ENCODE data around the gene MYO5A.

The MYO5A gene

GRCh38 chr15:52309154-52309548 lies 219.5 kb downstream of the MYO5A start:
- DNase-seq (ENCODE audit: low read depth in 1 of 2, low spot score in 1 of 2): no peak
- Histone ChIP-seq H3K27ac (replicated peaks) (no peak overlapping the region), H3K27me3 (ENCODE audit: insufficient read depth, poor library complexity, severe bottlenecking) (no peaks in the 10 kb centered on the region), H3K4me3 (replicated peaks; ENCODE audit: insufficient read depth, low read length) (no peak overlapping the region)
- TF ChIP-seq, protein P1, sequence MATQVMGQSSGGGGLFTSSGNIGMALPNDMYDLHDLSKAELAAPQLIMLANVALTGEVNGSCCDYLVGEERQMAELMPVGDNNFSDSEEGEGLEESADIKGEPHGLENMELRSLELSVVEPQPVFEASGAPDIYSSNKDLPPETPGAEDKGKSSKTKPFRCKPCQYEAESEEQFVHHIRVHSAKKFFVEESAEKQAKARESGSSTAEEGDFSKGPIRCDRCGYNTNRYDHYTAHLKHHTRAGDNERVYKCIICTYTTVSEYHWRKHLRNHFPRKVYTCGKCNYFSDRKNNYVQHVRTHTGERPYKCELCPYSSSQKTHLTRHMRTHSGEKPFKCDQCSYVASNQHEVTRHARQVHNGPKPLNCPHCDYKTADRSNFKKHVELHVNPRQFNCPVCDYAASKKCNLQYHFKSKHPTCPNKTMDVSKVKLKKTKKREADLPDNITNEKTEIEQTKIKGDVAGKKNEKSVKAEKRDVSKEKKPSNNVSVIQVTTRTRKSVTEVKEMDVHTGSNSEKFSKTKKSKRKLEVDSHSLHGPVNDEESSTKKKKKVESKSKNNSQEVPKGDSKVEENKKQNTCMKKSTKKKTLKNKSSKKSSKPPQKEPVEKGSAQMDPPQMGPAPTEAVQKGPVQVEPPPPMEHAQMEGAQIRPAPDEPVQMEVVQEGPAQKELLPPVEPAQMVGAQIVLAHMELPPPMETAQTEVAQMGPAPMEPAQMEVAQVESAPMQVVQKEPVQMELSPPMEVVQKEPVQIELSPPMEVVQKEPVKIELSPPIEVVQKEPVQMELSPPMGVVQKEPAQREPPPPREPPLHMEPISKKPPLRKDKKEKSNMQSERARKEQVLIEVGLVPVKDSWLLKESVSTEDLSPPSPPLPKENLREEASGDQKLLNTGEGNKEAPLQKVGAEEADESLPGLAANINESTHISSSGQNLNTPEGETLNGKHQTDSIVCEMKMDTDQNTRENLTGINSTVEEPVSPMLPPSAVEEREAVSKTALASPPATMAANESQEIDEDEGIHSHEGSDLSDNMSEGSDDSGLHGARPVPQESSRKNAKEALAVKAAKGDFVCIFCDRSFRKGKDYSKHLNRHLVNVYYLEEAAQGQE (IDR thresholded peaks at IDR 0.05; ENCODE audit: insufficient replicate concordance, low read depth): no peak
- TF ChIP-seq GABPA (IDR thresholded peaks at IDR 0.05; ENCODE audit: low read depth): no peak
- no peak for TF ChIP-seq CTCF (IDR thresholded peaks at IDR 0.05; ENCODE audit: insufficient read depth, low read length)
- no peak for TF ChIP-seq POLR2AphosphoS5 (IDR thresholded peaks at IDR 0.05; ENCODE audit: low read depth)
- no peak for TF ChIP-seq SPI1 (IDR thresholded peaks at IDR 0.05; ENCODE audit: borderline replicate concordance, low read depth)

DNA sequence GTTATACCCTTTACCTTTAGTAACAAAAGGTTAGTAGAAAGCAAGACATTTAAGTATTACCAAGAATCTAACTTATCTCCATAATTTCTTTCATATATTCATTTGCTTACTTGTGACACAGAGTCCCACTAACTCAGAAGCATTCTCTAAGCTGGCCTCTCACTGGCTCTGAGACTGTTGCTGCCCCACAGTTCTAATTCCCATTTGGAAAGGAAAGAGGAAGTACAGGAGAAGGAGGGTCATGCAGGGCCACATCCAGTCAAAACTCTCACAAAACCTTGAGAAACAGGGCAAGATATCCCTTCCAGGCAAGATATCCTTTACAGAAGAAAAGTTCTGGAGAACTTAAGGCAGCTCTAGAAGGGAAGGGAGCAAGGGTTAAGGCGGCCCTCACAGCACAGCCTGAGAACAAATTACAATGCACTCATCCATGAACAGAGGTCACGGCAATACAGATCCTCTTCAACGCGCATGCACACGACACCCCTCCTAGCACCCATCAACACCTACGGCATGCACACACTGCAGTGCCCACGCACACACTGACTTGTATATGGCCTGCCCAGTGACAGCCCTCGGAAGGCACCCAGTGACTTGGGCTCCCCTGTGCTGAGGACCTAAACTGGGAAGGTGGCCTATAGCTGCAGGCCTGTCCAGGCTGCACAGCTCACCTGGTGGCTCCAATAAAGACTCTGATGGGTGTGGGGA lies 220.1 kb downstream of the MYO5A start:
- Histone ChIP-seq H3K27me3 (ENCODE audit: insufficient read depth, poor library complexity, severe bottlenecking) (no peaks in the 10 kb centered on the region), H3K4me3 (replicated peaks; ENCODE audit: insufficient read depth, low read length) (no peak overlapping the region), H3K27ac (replicated peaks) (no peak overlapping the region)
- TF ChIP-seq CTCF (IDR thresholded peaks at IDR 0.05; ENCODE audit: insufficient read depth, low read length) (no peak), POLR2AphosphoS5 (IDR thresholded peaks at IDR 0.05; ENCODE audit: low read depth) (no peak), GABPA (IDR thresholded peaks at IDR 0.05; ENCODE audit: low read depth) (no peak), SPI1 (IDR thresholded peaks at IDR 0.05; ENCODE audit: borderline replicate concordance, low read depth) (0 out of 2 replicates have a peak, but pooled peaks have one; percentile 22)
- TF ChIP-seq, protein P1 (IDR thresholded peaks at IDR 0.05; ENCODE audit: insufficient replicate concordance, low read depth): no peak
- DNase-seq (ENCODE audit: low read depth in 1 of 2, low spot score in 1 of 2): no peak

DNA sequence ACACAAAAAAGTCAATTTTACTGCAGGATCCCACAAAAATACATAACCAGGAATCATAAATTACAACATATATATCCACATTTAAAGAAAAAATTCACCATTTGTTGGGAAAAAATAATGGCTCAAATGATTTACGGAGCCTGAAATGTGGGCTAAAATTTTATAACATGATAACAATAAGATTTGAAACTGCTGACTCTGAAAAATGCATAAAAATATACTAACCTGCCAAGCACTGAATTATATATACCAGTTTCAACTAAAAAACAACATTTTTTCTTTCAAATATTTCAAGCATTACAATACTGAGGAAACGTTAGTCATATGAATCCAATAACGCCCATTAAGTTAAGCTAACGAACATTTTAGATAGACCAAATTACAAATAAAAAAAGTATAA lies 220.8 kb downstream of the MYO5A start:
- TF ChIP-seq CTCF (IDR thresholded peaks at IDR 0.05; ENCODE audit: insufficient read depth, low read length) (no peak), GABPA (IDR thresholded peaks at IDR 0.05; ENCODE audit: low read depth) (no peak), POLR2AphosphoS5 (IDR thresholded peaks at IDR 0.05; ENCODE audit: low read depth) (no peak), SPI1 (IDR thresholded peaks at IDR 0.05; ENCODE audit: borderline replicate concordance, low read depth) (no peak)
- TF ChIP-seq, protein P1 (IDR thresholded peaks at IDR 0.05; ENCODE audit: insufficient replicate concordance, low read depth): no peak
- Histone ChIP-seq H3K4me3 (replicated peaks; ENCODE audit: insufficient read depth, low read length) (no peak overlapping the region), H3K27ac (replicated peaks) (no peak overlapping the region), H3K27me3 (ENCODE audit: insufficient read depth, poor library complexity, severe bottlenecking) (no peaks in the 10 kb centered on the region)
- no peak for DNase-seq (ENCODE audit: low read depth in 1 of 2, low spot score in 1 of 2)
